ENCODE data around the gene TCF25.
"Not testable (repeated sequence)": the region's sequence is repeated elsewhere in the genome, so short reads cannot be mapped to it uniquely, and the experiment has no call there.

Gene TCF25

GRCh38 chr16:89913408-89914387 is 40.3 kb downstream of the TCF25 start:
- DNase-seq (ENCODE audit: low read depth), result no peak
- no peak for TF ChIP-seq CTCF (IDR thresholded peaks at IDR 0.05; ENCODE audit: low read length, missing control alignments)
- H3K4me3 ChIP-seq (replicated peaks; ENCODE audit: low read depth, low read length), result no peak overlapping the region

GRCh38 chr16:89914642-89915285 is 41.4 kb downstream of the TCF25 start:
- H3K4me3 ChIP-seq (replicated peaks; ENCODE audit: low read depth, low read length), result not testable (repeated sequence)

GRCh38 chr16:89915303-89916232 is 42.2 kb downstream of the TCF25 start:
- no peak overlapping the region for H3K4me3 ChIP-seq (replicated peaks; ENCODE audit: low read depth, low read length)
- no peak for DNase-seq (ENCODE audit: low read depth)
- no peak for TF ChIP-seq CTCF (IDR thresholded peaks at IDR 0.05; ENCODE audit: low read length, missing control alignments)

More at GRCh38 chr16:89914642-89915285, 41.4 kb downstream of the TCF25 start:
- DNase-seq (ENCODE audit: low read depth), result not testable (repeated sequence)

- TF ChIP-seq CTCF (IDR thresholded peaks at IDR 0.05; ENCODE audit: low read length, missing control alignments), result no peak
- peak; percentile 88 for DNase-seq (ENCODE audit: low read depth)
- H3K4me3 ChIP-seq (replicated peaks; ENCODE audit: low read depth, low read length), result peak overlapping the region; percentile 44
These were observed 44.5 kb downstream of the TCF25 start for GRCh38 chr16:89917773-89918452.

GRCh38 chr16:89918453-89919347 is 45.3 kb downstream of the TCF25 start, which contains the start of gene MC1R:
MC1R (plus strand) TSS chr16:89918862; CDS start chr16:89919259, 397 bp downstream.
- H3K4me3 ChIP-seq (replicated peaks; ENCODE audit: low read depth, low read length), result peak within 1 kb of the TSS; percentile 44
- TF ChIP-seq CTCF (IDR thresholded peaks at IDR 0.05; ENCODE audit: low read length, missing control alignments), result peak; percentile 57
- DNase-seq (ENCODE audit: low read depth), result peak; percentile 51

Measured in fibroblast of pulmonary artery (primary cell).